ENCODE data around the gene SETX. TPM values are rescaled to one million over a fixed set of nuclear protein-coding genes. Genes with fewer than 3 reads are reported as not detected.

Gene SETX
- total and polyA plus RNA-seq, 2 of the 13 experiments (the other 11 are each of a cell fraction or from before 2014, with no cell fraction given), result 13.2 to 39.0 TPM

- Histone ChIP-seq H2AFZ (ENCODE audit: low read length) (no peak overlapping the region), H4K20me1 (ENCODE audit: insufficient read depth, low read length) (no peaks in the 10 kb centered on the region), H3K79me2 (ENCODE audit: insufficient read depth, low read length) (no peaks in the 10 kb centered on the region), H3K27ac (ENCODE audit: extremely low read length, insufficient read depth, low read length) (no peak overlapping the region), H3K4me1 (ENCODE audit: insufficient read depth, low read length) (no peaks in the 10 kb centered on the region), H3K36me3 (replicated peaks in 1 of 2; ENCODE audit: control insufficient read depth in 1 of 2, insufficient read depth in 2 of 2, low read length in 2 of 2) (no peaks in the 10 kb centered on the region), H3K4me2 (ENCODE audit: low read depth, low read length) (no peak overlapping the region), H3K9ac (ENCODE audit: insufficient read depth, low read depth, low read length) (no peak overlapping the region), H3K9me3 (ENCODE audit: low read length) (peaks cover 16% of the 10 kb centered on the region), H3K27me3 (ENCODE audit: control insufficient read depth in 1 of 2, insufficient read depth in 2 of 2, low read length in 2 of 2) (peaks cover 2 to 21% of the 10 kb centered on the region in 2 experiments; a peak in 4 of 5 replicates), H3K4me3 (replicated peaks in 1 of 3; ENCODE audit: insufficient read depth in 1 of 3, low read depth in 2 of 3, low read length in 3 of 3) (no peak overlapping the region)
- ChIA-PET CTCF (ENCODE audit: low intra/inter-chr PET ratio, low total read pairs) (no interaction called here), POLR2A (no interaction called here)
- no peak; the same call in 2 of the 3 replicates for ATAC-seq
- in situ Hi-C loops (cut with HindIII; ENCODE audit: extremely low pct_ligation_motif_present, low pct_unique_long_range_greater_than_20kb) (loop anchor here (25.0 kb wide), 1 partner anchor 662 kb away; no protein-coding TSS in a partner anchor), intact Hi-C loops (cut with micrococcal nuclease; ENCODE audit: unreplicated experiment) (no loop called here)
- DNase-seq (ENCODE audit: low spot score), result no peak
- no peak for FAIRE-seq
- BruUV-seq (replicated peaks), result no TSS peak
- WGBS (ENCODE audit: low lambda C conversion rate), result 59% methylated on average over 6 of the region's 8 CpGs
- TF ChIP-seq ZNF704 (CRISPR knock-in tag; IDR thresholded peaks at IDR 0.05; ENCODE audit: borderline replicate concordance), result no peak
- no peak for TF ChIP-seq SRSF9 (IDR thresholded peaks at IDR 0.05; ENCODE audit: borderline replicate concordance, insufficient read depth, low read depth, low read length, poor library complexity, severe bottlenecking)
- TF ChIP-seq ZSCAN30 (CRISPR knock-in tag; IDR thresholded peaks at IDR 0.05), result no peak
- TF ChIP-seq KLF11 (CRISPR knock-in tag; IDR thresholded peaks at IDR 0.05), result no peak
- no peak for TF ChIP-seq POLR2AphosphoS2 (IDR thresholded peaks at IDR 0.05; ENCODE audit: low read depth, low read length)
- TF ChIP-seq E2F1 (CRISPR knock-in tag; IDR thresholded peaks at IDR 0.05), result no peak
- no peak for TF ChIP-seq GMEB1 (CRISPR knock-in tag; IDR thresholded peaks at IDR 0.05; ENCODE audit: borderline replicate concordance)
- no peak for TF ChIP-seq KLF12 (CRISPR knock-in tag; IDR thresholded peaks at IDR 0.05; ENCODE audit: borderline replicate concordance)
- no peak for TF ChIP-seq SMAD3 (CRISPR knock-in tag; IDR thresholded peaks at IDR 0.05)
- TF ChIP-seq SRF (IDR thresholded peaks at IDR 0.05; ENCODE audit: low read depth, low read length), result no peak
- no peak for TF ChIP-seq MEIS2 (CRISPR knock-in tag; IDR thresholded peaks at IDR 0.05)
- TF ChIP-seq ZNF883 (CRISPR knock-in tag; IDR thresholded peaks at IDR 0.05; ENCODE audit: not compliant biosample characterization), result no peak
- TF ChIP-seq PCBP2 (optimal IDR thresholded peaks at IDR 0.05; ENCODE audit: low read depth, low read length, poor library complexity, severe bottlenecking), result no peak
- no peak for TF ChIP-seq ZNF678 (CRISPR knock-in tag; IDR thresholded peaks at IDR 0.05)
- no peak for TF ChIP-seq AKNA (CRISPR knock-in tag; IDR thresholded peaks at IDR 0.05; ENCODE audit: borderline replicate concordance)
- TF ChIP-seq PHF5A (CRISPR knock-in tag; IDR thresholded peaks at IDR 0.05; ENCODE audit: low read depth, unreplicated experiment), result no peak
These were observed 105.1 kb downstream of the SETX start for GRCh38 chr9:132249690-132250089.
